GM13977 (cell line): ENCODE measurements around the gene LYPD8.
"Not testable (repeated sequence)": the region's sequence is repeated elsewhere in the genome, so short reads cannot be mapped to it uniquely, and the experiment has no call there.

Experiments
- DNase-seq: peaks from one replicate; pipeline ENCODE4 v3.0.0; 2012; ENCODE audit warnings: low spot score
- in situ Hi-C: fragments of 300-500 bp; cut with MboI; formaldehyde crosslinking; loops from one replicate; pipeline ENCODE4 v1.12.0; 2022; ENCODE audit warnings: low sequenced_read_pairs, low pct_unique_long_range_greater_than_20kb, mixed read lengths, inconsistent platforms; ENCODE audit not compliant: unreplicated experiment
- TF ChIP-seq, protein P1 (sequence below): IDR thresholded peaks from 2 replicates; pipeline ENCODE4 v1.5.1; 2012; ENCODE audit warnings: mild to moderate bottlenecking, control low read depth; ENCODE audit not compliant: insufficient read depth; ENCODE audit errors: extremely low read depth, missing control alignments

The LYPD8 gene, protein sequence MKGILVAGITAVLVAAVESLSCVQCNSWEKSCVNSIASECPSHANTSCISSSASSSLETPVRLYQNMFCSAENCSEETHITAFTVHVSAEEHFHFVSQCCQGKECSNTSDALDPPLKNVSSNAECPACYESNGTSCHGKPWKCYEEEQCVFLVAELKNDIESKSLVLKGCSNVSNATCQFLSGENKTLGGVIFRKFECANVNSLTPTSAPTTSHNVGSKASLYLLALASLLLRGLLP

DNA sequence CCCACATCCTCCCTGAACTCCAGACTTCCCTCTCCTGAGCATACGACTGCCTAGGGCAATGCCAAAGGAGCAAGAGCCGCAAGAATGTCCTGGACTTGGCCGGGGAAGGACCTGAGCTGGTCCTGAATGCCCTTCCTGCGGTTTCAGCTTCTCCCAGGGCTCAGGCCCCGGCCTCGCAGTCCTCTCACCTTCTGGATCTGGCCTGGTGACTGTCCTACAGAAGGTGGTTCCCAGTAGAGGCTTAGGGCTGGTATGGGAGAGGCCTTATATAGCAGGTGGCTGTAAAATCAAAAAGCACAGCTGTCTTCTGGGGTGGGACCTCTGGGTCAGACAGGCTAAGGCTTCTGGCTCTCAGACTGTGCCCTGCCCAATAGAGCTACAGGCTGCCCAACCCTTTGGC lies at the start of gene LYPD8:
TSS of gene LYPD8 (minus strand) at position 243 of the 400 bp plus-strand sequence. CDS start 4,678 bp downstream, outside the sequence.
- TF ChIP-seq, protein P1, sequence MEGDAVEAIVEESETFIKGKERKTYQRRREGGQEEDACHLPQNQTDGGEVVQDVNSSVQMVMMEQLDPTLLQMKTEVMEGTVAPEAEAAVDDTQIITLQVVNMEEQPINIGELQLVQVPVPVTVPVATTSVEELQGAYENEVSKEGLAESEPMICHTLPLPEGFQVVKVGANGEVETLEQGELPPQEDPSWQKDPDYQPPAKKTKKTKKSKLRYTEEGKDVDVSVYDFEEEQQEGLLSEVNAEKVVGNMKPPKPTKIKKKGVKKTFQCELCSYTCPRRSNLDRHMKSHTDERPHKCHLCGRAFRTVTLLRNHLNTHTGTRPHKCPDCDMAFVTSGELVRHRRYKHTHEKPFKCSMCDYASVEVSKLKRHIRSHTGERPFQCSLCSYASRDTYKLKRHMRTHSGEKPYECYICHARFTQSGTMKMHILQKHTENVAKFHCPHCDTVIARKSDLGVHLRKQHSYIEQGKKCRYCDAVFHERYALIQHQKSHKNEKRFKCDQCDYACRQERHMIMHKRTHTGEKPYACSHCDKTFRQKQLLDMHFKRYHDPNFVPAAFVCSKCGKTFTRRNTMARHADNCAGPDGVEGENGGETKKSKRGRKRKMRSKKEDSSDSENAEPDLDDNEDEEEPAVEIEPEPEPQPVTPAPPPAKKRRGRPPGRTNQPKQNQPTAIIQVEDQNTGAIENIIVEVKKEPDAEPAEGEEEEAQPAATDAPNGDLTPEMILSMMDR = no peak

DNA sequence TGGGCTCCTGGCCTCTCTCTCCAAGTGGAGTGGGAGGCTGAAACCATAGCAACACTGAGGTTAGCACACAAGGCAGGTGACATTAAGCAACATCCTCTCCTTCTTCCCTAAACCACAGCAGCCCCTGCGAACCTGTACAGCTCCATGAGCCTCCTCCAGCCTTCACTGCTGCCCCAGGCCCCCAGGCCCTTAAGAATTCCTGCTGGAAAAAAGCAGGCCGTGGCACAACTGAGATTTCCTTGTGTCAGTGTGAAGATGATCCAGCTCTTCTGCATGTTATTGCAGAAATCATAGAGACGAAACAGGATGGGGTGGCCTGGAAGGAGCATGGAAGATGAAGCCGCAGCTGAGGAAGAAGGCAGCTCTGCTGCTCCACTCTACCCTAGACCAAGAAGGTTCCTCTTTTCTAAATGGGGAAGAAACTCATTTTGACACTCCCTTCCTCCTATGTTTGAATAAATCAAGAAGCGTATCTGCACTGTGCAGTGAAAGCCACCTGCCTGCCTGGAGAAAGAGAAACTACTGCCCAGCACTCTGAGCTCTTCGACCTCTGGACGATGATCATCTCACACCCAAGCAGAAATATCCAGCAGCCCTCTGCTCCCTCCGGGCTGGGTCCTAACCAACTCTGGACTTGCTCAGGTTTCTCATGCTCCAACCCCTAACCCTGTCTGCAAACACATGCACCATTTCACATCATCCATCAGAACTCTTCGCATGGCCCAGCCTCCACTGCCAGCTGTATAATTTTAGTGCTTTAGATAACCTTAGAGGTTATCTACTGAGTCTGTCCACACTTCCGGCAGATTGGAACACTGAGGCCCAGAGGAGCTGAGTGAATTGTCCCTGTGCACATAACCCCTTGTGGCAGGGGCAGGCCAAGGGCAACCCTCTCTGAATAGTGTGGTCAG lies 49.5 kb upstream of the LYPD8 start:
- in situ Hi-C loops = no loop called here

More for the DNA sequence above, at the start of gene LYPD8:
- DNase-seq = no peak
- in situ Hi-C loops = no loop called here

DNA sequence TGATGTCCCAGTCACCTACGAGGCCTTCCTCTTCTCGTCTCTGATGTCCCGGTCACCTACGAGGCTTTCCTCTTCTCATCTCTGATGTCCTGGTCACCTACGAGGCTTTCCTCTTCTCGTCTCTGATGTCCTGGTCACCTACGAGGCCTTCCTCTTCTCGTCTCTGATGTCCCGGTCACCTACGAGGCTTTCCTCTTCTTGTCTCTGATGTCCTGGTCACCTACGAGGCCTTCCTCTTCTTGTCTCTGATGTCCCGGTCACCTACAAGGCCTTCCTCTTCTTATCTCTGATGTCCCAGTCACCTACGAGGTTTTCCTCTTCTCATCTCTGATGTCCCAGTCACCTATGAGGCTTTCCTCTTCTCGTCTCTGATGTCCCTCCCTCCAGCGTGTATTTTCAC lies 47.9 kb upstream of the LYPD8 start:
- DNase-seq, in situ Hi-C loops: not testable (repeated sequence)

More for the DNA sequence above, 49.5 kb upstream of the LYPD8 start:
- peak; percentile 70 for DNase-seq
- TF ChIP-seq, protein P1 = no peak

DNA sequence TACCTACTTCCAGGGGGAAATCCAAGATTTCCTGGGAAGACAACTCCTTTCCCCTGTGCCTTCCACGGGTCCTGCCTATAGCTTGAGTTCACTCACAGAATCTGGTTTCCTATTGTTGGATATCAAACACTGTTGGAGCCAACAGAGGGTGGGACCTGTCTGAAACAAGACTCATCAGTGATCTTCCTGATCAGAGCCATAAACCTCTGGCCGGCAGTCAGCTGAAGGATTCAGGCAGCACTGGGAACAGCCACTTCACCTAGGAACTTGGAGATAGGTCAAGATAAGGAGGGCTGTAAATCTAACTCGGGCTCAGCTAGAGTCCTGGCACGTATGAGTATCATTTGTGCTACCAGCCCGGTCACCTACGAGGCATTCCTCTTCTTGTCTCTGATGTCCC lies 46.9 kb upstream of the LYPD8 start:
- in situ Hi-C loops = no loop called here
- TF ChIP-seq, protein P1 = no peak
- DNase-seq = no peak

DNA sequence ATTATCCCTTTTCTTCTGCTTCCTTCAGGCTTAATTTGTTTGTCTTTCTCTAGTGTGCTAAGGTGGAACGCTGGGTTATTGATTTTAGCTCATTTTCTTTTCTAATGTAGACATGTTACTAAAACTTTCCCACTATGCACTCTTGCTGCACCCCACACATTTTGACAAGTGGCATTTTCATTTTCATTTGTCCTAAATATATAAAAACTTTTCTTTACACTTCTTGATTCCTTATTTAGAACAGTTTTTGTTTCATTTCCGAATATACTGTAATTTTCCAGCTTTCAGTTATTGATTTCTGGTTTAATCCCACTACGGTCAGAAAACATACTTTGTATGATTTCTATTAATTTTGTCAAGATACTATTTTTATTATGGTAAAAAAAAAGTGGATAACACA lies 44.9 kb upstream of the LYPD8 start:
- in situ Hi-C loops = no loop called here
- DNase-seq = no peak

DNA sequence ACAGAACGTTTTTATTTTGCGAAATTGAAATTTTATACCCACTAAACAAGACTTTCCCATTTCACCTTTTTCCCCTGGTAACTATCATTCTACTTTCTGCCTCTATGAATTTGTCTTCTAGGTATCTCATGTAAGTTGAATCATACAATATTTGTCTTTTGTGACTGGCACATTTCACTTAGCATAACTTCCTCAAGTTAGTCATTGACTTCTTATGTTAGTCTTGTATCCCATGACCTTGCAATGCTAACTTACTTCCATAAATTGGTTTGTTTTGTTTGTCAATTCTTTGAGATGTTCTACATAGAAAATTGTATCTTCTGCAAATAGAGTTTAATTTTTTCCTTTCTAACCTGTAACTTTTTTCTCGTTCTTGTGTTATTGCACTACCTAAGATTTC lies 43.2 kb upstream of the LYPD8 start:
- DNase-seq = no peak
- in situ Hi-C loops = no loop called here
- TF ChIP-seq, protein P1 = no peak

More for the DNA sequence above, 44.9 kb upstream of the LYPD8 start:
- TF ChIP-seq, protein P1 = no peak

DNA sequence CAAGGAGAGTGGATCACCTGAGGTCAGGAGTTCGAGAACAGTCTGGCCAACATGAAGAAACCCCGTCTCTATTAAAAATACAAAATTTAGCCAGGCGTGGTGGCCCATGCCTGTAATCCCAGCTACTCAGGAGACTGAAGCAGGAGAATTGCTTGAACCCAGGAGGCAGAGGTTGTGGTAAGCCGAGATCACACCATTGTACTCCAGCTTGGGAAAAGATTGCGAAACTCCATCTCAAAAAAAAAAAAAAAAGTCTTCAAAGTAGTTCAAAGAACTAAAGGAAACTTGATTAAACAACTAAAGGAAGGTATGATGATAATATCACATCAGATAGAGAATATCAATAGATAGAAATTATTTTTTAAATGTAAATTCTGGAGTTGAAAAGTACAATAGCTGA lies 39.1 kb upstream of the LYPD8 start:
- in situ Hi-C loops, DNase-seq: not testable (repeated sequence)
